HG02885 (cell line): ENCODE data around the gene C8G.
A peak's percentile ranks its signal among the peaks of the same experiment; 100 is the strongest.

Source experiments
- ATAC-seq: cut with Tn5 transposase; IDR thresholded peaks from one replicate; pipeline ENCODE4 v1.9.1; 2021; ENCODE audit warnings: mild to moderate bottlenecking; ENCODE audit not compliant: unreplicated experiment, poor library complexity

Gene C8G

DNA sequence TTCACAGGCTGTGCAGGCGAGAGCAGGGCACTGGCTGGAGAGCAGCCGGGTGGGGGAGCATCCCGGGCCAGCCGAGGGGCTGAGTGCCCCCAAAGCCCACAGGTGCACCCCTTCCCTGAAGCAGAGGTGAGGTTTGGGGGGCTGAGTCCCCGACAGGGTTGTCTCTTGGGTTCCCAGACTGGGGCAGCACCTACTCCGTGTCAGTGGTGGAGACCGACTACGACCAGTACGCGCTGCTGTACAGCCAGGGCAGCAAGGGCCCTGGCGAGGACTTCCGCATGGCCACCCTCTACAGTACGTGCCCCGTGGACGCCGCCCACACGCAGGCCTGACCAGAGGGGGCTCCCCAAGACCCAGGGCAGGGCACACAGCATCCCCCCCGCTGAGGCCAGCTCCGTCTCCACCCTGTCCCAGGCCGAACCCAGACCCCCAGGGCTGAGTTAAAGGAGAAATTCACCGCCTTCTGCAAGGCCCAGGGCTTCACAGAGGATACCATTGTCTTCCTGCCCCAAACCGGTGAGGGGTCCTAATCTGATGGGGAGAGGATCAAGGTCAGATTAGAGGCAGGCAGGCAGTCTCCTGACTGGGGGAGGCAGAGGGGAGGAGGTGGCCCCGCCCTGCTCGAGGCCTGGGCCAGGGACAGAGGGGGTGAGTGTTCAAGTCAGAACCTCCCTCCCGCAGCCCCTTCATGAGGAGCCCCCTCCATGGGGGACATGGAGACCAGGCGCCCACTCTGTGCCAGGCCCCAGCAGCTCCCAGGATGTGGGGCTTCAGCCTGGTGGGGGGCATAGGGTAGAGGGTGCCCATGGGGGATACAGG is 34.9 kb downstream of the C8G start:
- ATAC-seq: no peak

DNA sequence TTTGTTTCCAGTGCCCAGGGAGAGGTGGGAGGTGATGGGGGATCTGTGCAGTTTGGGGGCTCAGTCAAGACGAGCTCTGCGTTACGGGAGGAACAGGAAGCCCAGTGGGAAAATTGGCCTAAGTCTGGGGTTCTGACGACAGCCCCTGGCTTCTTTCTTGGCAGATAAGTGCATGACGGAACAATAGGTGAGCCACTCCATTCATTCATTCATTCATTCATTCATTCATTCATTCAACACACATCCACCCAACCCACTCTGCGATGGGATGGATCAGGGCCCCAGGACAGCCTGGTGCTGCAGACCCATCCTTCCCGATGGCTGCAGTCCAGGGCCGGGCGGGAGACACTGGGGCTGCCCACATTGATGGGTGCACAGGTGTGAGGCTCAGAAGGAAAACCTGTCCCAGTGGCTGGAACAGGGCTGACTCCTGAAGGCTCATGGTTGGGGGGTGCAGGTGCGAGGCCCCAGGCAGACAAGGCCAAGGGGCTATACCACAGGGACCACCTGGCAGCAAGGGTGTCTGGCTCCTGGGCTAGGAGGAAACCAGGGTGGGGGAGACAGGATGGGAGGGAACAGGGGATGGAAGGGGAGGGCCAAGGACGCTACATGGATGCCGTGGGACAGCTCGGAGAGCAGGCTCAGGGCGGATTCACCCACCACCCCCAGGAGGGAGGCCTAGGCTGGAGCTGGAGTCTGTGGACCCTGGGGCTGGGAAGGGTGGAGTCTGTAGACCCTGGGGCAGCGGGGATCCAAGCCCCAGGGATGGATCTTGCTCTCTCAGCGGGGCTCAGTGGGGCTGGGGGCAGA is 35.8 kb downstream of the C8G start:
- ATAC-seq: no peak

DNA sequence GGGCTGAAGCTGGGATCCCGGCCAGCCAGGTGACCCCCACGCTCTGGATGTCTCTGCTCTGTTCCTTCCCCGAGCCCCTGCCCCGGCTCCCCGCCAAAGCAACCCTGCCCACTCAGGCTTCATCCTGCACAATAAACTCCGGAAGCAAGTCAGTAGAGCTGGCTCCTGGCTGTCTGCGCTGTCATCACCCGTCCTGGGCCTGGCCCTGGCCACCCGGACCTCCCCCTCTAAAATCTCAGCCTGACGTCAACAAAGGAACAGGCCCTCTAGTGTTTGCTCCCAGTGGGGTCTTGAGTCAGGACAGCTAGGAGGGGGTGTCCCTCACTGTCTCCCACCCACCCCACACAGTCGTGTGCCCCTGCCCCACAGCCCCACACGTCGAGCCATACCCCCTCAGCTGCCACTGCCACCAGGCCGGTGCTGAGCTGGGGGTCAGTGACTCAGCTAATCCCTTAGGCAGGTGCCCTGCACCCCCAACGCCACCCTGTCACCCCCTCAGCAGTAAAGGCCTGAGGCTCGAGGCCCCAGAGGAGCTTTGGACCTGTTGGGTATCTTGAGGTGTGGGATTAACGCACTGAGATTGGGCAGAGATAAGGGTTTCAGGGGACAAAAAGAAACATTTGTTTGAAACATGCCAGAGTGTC is 36.7 kb downstream of the C8G start:
- no peak for ATAC-seq

DNA sequence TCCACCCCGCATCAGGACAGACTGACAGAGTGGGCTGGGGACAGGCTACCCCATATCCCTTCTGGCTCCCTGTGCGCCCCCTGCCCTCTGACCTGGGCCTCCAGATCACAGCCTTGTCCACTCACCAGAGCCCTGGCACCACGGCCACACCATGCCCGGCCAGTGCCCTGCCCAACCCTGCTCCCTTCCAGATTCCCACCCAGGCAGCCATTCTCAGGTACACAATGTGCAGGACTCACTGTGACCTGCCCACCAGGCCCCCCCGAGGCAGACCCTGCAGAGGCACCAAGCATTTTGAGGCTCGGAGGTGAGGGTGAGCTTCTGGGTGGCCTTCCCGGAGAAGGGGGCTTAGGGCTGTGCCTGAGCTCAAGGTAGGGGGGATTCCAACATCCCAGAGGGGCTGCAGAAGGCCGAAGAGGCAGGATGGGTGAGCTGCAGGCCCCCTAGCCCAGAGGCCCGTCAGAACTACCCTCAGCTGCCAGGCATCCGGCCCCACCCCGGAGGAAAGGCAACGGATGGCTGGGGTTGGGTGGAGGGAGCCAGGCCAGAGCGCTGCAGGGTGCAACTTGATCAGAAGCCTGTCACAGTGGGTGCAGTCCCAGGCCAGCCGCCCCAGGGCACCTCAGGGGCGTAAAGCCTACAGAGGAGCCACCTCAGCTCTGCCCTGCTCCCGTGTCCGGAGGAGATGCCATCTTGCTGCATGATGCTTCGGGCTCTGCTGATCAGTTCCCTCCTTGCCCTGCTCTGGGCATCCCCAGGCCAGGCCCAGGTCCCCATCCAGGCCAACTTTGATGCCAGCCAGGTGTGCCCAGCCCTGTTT is 37.4 kb downstream of the C8G start, which contains the start of gene LCNL1:
LCNL1 (plus strand) TSS at position 762 of the 820 bp plus-strand sequence. CDS start 594 bp downstream, outside the sequence.
- ATAC-seq: no peak

DNA sequence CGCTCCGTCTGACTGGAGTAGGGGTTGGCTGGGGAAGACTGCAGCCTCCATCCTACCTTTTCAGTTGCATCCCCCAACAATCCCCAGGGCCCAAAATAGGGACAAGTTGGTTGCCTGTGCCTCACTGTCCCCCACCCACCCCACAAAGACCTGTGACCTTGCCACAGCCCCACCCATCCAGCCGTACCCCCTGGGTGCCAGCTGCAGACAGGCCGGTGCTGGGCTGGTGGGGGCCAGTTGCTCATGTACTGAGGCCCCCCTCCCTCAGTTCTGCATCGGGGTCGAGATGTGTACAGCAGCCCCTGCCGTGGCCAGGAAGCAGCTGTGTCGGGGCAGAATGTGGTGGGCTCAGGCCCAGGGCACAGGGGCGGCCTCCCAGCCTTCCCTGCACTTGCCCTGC is 38.1 kb downstream of the C8G start:
- no peak for ATAC-seq

DNA sequence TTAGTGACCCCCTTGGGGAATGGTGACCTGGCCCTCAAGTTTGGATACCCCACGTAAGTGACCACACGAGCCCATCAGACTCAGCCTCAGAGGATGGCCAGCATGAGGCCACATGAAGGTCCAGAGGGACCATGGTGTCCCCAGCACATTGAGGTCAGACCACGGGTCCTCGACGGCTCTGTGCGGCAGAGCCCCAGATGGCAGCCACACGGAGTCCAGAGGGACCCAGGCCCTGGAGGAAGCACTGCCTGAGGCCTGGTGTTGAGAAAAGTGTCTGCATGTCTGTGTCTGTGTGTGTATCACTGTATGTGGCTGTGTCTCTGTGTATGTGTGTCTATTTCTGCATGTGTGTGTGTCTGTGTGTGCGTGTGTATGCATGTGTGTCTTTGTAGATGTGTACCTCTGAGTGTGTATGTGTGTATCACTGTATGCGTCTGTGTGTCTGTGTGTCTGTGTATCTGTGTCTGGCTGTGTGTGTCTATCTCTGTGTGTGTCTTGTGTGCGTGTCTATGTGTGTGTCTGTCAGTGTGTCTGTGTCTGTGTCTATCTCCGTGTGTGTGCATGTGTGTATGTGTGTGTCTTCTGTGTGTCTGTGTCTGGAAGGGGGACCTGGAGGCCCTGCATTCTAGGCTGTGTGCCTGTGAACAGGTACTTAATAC is 38.7 kb downstream of the C8G start:
- no peak for ATAC-seq

DNA sequence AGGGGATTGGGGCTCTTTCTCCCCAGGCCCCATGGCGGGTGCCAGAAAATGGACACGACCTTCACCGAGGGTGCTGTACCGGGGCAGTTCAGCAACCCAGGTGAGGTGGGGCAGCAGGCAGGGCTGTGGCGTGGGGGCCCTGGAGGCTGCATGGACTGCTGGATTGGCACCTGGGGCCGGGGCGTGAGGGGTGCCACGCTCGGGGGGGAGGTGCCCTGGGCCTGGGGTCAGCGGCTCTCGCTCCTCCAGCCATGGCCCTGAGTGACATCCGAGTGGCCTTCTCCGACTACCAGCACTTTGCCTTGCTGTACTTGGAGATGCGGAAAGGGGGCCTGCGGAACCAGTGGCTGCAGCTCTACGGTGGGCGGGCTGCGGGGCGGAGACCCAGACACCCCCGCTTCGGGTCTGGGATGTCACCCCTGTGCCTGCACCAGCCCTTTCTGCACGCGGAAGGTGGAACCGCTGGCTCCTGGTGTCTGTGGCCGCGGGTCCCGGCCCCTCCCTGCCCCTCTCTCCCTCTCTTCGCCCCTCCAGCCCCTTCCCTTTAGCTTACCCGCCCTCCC is 39.5 kb downstream of the C8G start:
- ATAC-seq: no peak

DNA sequence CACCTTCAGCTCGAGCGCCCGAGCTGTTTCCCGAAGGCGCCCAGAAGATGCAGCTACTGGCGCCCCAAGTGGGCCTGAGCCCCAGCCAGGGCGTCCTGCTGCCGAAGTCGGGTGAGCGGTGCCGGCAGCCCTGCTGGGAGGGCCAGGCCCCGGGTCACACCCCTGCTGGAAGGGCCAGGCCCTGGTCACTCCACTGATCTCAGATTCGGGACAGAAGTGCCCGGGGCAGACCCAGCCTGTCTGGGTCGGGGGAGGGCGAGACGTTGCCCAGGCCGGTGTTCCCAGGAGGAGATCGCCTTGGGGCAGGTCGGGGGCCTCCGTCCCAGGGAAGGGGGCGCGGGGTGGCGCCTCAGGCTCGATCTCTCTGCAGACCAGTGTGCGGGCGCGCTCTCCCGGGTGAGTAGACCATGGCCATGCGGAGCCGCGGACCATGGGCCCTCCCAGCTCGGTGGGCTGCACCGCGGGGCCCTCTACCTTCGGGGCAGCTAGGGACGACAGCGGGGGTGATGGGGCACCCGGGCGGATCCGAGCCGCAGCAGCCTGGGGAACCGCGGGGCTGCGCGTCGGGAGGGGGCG is 40.1 kb downstream of the C8G start:
- ATAC-seq: no peak

DNA sequence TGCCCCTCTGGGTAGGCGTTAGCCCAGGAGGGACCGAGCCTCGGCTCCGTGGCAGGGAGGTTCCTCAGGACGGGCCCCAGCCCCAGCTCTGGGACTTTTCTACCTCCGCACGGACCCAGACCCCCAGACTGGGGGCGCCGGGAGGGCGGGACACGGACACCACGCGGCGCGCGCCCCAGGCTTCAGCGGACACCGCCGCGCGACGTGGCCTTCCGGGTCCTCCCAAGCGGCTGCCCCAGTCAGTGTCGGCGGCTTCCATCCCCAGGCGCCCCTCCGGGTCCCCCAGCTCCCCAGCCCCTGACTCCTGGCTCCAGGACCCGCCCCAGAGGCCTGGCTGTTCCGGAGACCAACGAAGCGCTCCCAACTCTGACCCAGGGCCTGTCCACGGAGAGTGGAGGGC is 40.8 kb downstream of the C8G start:
- ATAC-seq: no peak

DNA sequence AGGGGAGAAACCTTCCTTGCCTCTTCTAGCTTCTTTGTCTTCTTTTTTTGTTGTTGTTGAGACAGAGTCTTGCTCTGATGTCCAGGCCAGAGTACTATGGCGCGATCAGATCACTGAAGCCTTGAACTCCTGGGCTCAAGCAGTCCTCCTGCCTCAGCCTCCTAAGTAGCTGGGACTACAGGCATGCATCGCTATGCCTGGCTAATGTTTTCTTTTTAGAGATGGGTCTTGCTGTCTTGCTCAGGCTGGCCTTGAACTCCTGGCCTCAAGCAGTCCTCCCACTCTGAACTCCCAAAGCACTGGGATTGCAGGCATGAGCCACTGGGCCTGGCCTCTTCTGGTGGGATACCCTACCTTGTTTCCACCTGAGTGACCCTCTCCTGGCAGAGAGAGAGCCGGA is 43.8 kb downstream of the C8G start:
- ATAC-seq: no peak

DNA sequence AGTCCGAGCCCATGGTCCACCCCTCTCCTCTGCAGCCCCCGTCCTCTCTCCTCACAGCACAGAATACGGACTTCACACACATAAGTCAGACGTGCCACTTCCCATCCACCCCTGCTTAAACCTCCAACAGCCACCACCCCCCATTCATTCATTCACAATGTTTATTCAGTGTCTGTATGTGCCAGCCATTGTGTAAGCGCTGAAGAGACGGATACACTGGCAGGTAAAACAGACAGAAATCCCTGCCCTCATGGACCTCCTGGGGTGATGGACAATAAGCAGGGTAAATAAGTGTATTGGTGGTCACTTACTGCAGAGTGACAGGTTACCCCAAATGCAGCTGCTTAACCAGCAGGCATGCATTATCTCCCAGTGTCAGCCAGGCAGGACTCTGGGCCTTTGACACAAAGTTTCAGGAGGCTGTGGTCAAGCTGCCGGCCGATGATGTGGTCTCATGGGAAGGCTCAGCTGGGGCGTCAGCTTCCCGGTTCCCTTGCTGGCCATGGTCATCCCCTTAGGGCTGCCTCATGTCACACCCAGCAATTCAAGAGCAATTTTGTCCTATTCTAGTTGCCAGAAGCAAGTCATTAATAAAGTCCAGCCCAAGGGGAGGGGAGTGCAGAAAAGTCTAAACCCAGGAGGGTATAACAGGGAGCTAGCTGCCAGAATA is 45.3 kb downstream of the C8G start:
- ATAC-seq: no peak

DNA sequence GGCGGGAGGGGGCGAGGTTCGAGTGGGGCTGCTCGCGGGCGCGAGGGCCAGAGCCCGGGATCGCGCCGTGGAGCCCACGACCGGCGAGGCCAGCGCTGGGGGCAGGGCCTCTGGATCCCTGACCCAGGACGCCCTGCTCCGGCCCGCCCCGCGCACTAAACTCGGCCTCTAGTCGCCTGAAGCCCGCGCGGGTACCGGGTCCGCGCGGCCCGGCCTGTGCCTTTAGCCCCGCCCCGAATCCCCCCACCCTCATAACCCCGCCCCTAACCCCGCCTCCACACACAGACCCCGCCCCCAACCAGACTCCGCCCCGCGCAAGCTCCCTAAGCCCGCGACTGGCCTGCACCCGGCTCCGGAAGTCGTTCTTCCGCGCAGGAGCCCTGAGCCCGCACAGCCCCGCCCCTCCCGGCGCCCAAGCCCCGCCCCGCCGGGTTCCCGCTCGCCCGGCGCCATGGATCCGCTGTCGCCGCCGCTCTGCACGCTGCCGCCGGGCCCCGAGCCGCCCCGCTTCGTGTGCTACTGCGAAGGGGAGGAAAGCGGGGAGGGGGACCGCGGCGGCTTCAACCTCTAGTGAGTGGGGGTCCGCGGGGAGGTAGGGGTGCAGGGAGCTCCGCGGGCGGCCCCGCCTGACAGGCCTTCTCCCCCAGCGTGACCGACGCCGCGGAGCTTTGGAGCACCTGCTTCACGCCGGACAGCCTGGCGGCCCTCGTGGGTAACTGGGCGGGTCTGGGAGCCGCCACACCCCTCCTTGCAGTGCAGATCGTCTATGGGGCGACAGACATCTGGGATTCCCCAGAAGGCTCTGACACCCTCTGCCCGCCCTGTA is 47.2 kb downstream of the C8G start, which contains the start of gene PAXX:
PAXX (plus strand) TSS at position 430 of the 826 bp plus-strand sequence; CDS start at position 452, 22 bp downstream.
- peak; percentile 92 for ATAC-seq

DNA sequence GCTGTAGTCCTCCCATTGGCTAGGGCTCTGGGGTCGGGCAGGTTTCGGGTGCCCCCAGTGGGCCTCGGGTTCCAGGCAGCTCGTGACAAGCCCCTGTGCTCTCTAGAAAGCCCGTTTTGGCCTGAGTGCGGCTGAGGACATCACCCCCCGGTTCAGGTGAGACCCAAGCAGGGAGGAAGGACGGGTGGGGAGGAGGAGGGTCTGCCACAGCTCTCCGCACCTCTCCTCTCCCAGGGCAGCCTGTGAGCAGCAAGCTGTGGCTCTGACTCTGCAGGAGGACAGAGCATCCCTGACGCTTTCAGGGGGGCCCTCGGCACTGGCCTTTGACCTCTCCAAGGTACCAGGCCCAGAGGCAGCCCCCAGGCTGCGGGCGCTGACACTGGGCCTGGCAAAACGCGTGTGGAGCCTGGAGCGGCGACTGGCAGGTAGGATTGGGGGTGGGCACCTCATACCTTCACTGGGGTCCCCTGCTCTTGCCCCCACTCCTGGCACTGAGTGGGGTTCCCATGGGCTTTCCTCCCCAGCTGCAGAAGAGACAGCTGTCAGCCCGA is 47.9 kb downstream of the C8G start:
- no peak for ATAC-seq

DNA sequence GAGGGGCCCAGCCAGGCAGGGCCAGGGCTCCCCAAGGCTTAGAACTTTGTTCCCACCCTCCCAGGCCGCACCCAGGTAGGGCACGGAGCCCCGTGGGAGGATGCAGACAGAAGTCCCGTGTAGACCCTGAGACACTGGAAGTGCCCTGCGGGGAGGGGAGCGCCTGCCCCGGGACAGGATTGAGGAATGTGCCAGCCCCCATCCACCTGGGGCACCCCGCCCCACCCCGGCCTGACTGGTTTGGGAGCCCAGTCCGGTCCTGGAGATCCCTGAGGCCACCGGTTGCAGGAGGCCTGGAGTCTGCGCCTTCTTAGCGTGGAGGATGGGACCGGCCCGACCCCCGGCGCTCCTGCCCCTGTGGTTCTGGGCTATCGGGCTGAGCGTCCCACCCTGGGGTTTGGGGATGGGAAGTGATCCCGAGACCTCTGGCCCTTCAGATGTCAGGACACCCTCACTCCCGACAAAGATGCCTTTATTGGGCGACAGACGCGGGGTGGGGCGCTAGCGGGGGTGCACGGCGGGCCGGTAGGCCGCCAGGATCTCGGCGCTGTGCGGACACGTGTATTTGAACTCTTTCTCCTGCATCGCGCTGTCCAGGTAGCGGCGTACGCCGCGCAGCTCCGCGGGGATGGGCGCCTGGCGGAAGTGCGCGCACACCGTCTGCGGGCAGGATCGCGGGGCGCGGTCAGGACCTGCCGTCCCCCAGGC is 49.3 kb downstream of the C8G start:
- no peak for ATAC-seq

DNA sequence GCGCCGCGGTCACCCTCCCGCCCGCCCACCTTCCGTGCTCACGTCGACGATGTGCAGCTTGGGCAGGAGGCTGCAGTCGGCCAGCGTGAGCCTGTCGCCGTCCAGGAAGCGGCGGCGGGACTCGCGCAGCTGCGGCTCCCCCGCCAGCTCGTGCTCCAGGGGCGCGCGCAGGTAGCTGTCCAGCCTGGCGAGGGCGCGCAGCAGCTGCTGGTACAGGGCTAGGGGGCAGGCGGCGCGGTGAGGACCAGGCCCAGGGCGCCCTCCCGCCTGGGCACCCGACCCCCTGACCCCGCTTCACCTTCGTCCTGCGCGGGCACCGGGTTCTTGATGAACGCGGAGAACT is 49.8 kb downstream of the C8G start:
- no peak for ATAC-seq

DNA sequence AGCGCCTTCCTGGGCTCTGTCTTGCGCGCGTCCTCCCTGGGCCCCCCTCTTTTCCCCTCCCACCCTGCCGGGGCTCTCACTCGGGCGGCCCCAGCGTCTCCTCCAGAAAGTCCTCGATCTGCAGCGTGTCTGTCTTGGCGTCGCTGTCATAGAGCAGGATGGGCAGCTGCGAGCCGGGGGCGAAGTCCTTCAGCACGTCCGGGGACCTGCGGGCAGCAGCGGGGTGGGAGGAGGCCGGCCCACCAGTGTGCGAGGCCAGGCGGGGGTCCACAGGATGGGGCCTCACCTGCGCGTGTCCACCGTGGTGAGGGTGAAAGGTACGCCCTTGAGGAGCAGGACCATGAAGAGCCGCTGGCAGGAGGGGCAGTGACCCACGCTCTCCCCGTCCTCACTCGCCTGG is 50.3 kb downstream of the C8G start:
- no peak for ATAC-seq
